ENCODE data around the gene ESYT2. TPM values are rescaled to one million over a fixed set of nuclear protein-coding genes. Genes with fewer than 3 reads are reported as not detected.
A peak's percentile ranks its signal among the peaks of the same experiment; 100 is the strongest.

ESYT2 gene
- total RNA-seq, 1 donor from 2014 or later = 102 TPM

DNA sequence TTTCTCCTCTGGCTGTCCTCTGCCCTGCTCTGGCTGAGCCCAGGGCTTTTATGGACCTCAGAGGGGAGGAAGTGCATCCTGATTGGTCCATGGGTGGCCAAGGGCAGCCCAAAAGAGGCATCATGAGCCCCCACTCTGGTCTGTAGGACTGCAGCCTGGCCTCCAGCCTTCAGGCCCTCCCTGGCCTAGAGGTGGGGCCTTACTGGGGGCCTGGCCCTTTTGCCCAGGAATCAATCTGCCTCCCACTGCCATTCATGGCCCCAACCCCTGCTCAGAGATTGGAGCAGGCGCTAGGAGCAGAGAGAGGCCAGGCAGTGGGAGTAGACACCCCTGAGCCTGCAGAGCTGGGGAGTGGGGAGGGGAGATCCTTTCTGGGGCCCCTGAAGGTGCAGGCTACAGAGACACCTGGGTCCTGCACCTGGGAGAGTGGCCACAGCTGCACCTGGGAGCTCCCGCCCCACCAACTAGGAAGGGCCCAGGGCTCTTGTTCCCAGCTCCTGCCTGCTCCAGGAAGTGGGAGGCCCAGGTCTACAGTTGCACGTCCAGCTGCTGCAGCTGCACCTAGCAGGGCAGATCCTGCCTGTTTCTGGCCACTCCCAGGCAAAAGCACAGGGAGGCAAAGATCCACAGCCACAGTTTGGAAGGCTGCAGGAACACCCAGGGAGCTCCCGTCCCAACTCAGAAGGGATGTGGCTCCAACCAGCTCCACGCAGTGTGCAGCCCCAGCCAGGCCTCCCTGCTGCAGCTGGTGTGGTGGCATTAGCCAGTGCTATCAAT is 20.6 kb upstream of the ESYT2 start:
- TF ChIP-seq, protein P1, sequence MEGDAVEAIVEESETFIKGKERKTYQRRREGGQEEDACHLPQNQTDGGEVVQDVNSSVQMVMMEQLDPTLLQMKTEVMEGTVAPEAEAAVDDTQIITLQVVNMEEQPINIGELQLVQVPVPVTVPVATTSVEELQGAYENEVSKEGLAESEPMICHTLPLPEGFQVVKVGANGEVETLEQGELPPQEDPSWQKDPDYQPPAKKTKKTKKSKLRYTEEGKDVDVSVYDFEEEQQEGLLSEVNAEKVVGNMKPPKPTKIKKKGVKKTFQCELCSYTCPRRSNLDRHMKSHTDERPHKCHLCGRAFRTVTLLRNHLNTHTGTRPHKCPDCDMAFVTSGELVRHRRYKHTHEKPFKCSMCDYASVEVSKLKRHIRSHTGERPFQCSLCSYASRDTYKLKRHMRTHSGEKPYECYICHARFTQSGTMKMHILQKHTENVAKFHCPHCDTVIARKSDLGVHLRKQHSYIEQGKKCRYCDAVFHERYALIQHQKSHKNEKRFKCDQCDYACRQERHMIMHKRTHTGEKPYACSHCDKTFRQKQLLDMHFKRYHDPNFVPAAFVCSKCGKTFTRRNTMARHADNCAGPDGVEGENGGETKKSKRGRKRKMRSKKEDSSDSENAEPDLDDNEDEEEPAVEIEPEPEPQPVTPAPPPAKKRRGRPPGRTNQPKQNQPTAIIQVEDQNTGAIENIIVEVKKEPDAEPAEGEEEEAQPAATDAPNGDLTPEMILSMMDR (IDR thresholded peaks at IDR 0.05) = no peak
- intact Hi-C loops (cut with DNase I) = no loop called here

DNA sequence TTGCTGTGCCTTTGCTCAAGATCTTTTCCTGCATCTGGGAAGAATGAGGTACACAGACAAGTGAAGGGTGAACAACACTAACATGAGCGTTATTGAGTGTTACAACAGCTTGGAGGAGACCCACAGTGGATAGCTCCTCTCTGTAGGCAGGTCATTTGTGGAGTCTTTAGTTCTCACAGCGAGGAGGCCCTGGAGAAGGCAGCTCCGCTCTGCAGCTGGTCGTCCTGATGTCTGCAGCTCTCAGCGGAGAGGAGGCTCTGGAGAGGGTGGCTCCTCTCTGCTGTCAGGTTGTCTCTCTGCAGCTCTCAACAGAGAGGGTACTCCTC is 20.1 kb upstream of the ESYT2 start:
- H3K9me3 ChIP-seq = no peaks in the 10 kb centered on the region
- intact Hi-C loops (cut with DNase I) = no loop called here

More for the DNA sequence above, 20.6 kb upstream of the ESYT2 start:
- Histone ChIP-seq H3K27ac (no peak overlapping the region), H3K27me3 (no peaks in the 10 kb centered on the region), H3K4me1 (peaks cover 0 to 4% of the 10 kb centered on the region in 2 donors), H3K9me3 (no peaks in the 10 kb centered on the region), H3K4me3 (no peak overlapping the region), H3K36me3 (no peaks in the 10 kb centered on the region)
- no peak for DNase-seq (ENCODE audit: low spot score in 2 of 2)

DNA sequence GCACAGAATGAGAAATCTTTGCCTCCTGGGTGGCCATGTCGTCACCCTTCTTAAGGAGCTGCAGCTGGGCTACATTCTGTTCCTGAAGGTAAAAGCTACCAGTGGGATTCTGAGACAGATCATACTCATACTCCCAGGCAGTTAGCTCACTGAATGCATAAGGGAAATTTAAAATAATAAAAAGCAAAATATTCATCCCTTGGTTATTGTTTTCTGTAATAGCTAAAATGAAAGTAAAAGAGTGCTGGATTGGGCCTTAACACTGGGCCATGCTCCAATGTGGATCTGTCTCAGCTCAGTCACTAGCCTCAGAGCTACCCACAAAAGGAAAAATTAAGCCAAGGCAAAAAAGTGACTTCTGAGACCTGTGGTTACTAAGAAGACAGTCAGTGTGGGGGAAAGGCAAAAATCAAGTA is 18.1 kb upstream of the ESYT2 start:
- Histone ChIP-seq H3K4me3 (peak overlapping the region; percentile 35 to 50), H3K27ac (peak overlapping the region; percentile 44 to 45), H3K9me3 (no peaks in the 10 kb centered on the region), H3K36me3 (no peaks in the 10 kb centered on the region), H3K4me1 (peaks cover 0 to 4% of the 10 kb centered on the region in 2 donors), H3K27me3 (no peaks in the 10 kb centered on the region)
- intact Hi-C loops (cut with DNase I) = no loop called here
- no peak for DNase-seq (ENCODE audit: low spot score in 2 of 2)
- TF ChIP-seq, protein P1 (IDR thresholded peaks at IDR 0.05) = no peak

More for the DNA sequence above, 20.1 kb upstream of the ESYT2 start:
- H3K27ac ChIP-seq = no peak overlapping the region
- peaks cover 0 to 4% of the 10 kb centered on the region in 2 donors for H3K4me1 ChIP-seq
- DNase-seq (ENCODE audit: low spot score in 2 of 2) = no peak
- no peak overlapping the region for H3K4me3 ChIP-seq
- TF ChIP-seq, protein P1 (IDR thresholded peaks at IDR 0.05) = no peak
- no peaks in the 10 kb centered on the region for H3K36me3 ChIP-seq
- H3K27me3 ChIP-seq = no peaks in the 10 kb centered on the region

DNA sequence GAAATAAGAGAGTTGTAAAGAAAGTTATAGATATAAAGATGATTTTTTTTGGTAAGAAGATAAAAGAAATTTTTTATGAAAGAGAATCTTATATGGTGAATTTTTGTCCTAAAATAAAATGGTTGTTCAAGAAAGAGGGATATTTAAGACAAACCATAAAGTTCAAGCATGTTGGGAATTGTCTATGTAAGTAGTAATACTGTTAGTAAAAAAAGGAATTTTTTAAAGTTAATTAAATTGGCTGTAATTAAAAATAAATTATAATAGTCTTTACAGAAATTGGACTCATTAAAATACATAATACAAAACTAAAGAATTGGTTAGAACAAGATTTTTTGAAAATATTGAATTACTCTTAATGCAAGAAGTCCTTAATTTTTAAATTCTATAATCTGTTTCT is 17.0 kb upstream of the ESYT2 start:
- no peaks in the 10 kb centered on the region for H3K27me3 ChIP-seq
- no peak for DNase-seq (ENCODE audit: low spot score in 2 of 2)
- H3K4me1 ChIP-seq = peaks cover 0 to 4% of the 10 kb centered on the region in 2 donors
- no peak overlapping the region for H3K27ac ChIP-seq
- H3K4me3 ChIP-seq = no peak overlapping the region
- H3K9me3 ChIP-seq = no peaks in the 10 kb centered on the region
- no peaks in the 10 kb centered on the region for H3K36me3 ChIP-seq
- TF ChIP-seq, protein P1 (IDR thresholded peaks at IDR 0.05) = no peak
- intact Hi-C loops (cut with DNase I) = no loop called here

DNA sequence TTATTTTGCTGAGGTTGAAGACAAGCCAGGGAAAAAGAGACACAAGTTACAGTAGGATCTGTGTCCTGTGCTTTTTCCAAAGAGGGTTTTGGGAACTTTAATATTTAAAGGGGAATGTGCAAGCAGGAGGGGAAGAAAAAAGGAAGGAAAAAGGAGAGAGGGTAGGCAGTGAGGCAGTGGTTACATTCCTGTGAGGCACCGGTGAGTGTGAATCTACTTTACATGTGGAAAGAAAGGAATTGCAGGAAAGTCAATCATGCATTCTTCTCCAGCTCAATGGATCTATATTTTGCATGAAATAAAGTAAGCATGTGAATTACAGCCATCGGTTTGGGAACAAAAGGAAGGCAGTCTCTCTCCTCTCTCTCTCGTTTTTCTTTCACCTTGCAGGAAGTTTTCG is 14.5 kb upstream of the ESYT2 start:
- no peaks in the 10 kb centered on the region for H3K9me3 ChIP-seq
- H3K36me3 ChIP-seq = no peaks in the 10 kb centered on the region
- no peak overlapping the region for H3K27ac ChIP-seq
- H3K27me3 ChIP-seq = no peaks in the 10 kb centered on the region
- no peak for DNase-seq (ENCODE audit: low spot score in 2 of 2)
- intact Hi-C loops (cut with DNase I) = no loop called here
- H3K4me3 ChIP-seq = no peak overlapping the region
- TF ChIP-seq, protein P1 (IDR thresholded peaks at IDR 0.05) = no peak
- H3K4me1 ChIP-seq = peaks cover 0 to 4% of the 10 kb centered on the region in 2 donors

Measured in ascending aorta (tissue), 2 donors.